Stimulated activated CD4-positive, alpha-beta T cell treated with anti-CD3 and anti-CD28 coated beads, Interleukin-1b, Interleukin-23, amount 100 ng/mL, for 24 hours (primary cell): ENCODE measurements around the gene LIMA1.
"Not testable (repeated sequence)": the region's sequence is repeated elsewhere in the genome, so short reads cannot be mapped to it uniquely, and the experiment has no call there.

Experiments used
- DNase-seq, 4 experiments: peaks; one replicate each; pipeline ENCODE4 v3.0.0-alpha.2; 2020; ENCODE audit warnings: low read depth in 4 of 4, low spot score in 1 of 4

Gene LIMA1

DNA sequence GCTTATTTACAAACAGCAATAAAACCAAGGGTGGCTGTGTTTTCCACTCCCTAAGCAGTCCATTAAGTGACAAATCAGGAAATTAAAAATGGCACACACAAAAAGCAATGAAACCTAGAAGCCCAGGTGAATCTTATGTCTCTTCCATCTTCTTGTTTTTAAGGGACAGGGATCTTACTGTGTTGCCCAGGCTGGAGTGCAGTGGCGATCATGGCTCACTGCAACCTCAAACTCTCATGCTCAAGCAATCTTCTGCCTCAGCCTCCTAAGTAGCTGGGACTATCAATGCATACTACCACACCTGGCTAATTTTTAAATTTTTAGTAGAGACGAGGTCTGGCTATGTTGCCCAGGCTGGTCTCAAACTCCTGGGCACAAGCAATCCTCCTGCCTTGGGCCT is 63.8 kb downstream of the LIMA1 start:
- DNase-seq: no peak

DNA sequence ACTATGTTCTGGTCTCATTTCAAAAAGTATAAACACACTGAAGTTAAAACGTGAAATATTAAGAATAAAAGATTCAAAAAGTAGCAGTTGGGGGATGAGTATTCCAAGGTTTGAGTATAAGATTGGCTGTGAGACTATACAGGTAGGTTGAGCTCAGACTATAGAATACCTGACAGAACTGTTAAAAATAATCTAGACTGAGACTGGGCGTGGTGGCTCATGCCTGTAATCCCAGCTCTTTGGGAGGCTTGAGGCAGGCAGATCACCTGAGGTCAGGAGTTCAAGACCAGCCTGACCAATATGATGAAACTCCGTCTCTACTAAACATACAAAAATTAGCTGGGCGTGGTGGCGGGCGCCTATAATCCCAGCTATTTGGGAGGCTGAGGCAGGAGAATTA is 64.3 kb downstream of the LIMA1 start:
- not testable (repeated sequence) for DNase-seq

DNA sequence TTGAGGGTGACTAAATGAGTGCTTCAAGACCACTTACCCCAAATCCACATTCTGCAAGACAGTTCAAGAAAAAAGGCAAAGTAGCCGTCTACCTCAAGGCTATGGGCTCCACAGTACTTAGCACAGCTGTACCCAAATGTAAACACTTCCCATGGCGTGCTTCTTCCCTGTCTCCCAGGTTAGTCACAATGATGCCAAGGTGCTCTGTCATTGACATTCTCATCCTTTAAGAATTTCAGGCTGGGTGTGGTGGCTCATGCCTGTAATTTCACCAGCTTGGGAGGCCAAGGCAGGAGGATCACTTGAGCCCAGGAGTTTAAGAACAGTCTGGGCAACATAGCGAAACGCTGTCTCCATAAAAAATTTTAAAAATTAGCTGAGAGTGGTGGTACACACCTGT is 64.9 kb downstream of the LIMA1 start:
- no peak for DNase-seq

DNA sequence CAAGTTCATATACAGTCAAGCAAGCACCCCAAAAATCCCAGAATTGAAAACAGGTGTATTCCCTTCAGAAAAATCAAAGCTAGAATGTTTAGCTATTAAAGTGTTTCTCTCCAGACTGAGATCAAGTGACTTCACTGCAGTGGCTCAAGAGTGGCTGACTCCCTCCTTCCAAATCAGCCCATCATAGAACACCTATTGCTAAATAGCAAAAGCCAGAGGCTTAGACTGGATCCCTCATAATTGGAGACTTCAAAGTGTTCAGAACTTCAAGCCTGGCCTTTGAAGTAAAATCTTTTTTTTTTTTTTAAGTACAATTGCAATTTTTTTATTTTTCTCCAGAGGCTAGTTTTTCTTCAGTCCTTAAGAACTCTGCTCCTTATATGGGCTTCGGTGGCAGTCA is 66.1 kb downstream of the LIMA1 start:
- no peak for DNase-seq

GRCh38 chr12:50215033-50215432 is 68.3 kb downstream of the LIMA1 start:
- DNase-seq: no peak

GRCh38 chr12:50214018-50214417 is 69.3 kb downstream of the LIMA1 start:
- no peak for DNase-seq

DNA sequence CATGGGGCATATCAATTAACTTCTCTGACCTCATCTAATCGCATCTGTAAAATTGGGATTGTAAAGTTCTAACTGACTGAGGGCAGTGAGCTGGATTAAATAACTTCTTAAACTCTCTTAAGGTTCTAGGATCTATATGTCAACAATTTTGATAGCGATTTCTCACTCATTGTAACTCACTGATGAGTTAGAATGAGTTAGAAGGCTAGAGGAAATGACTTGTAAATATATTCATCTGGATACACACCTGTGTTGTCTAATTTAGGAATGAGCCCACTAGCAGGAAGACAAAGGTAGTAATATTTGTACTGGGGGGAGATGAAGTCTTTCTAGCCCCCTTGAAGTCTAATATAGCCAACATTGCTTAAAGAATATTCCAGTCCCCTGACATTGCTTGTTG is 69.9 kb downstream of the LIMA1 start:
- no peak for DNase-seq

- no peak for DNase-seq
These were observed 71.3 kb downstream of the LIMA1 start for GRCh38 chr12:50212071-50212467.

- DNase-seq: no peak
These were observed 71.8 kb downstream of the LIMA1 start for GRCh38 chr12:50211392-50212070.

- DNase-seq: no peak
These were observed 75.9 kb downstream of the LIMA1 start for GRCh38 chr12:50207424-50207823.

- DNase-seq: no peak
These were observed 77.7 kb downstream of the LIMA1 start for GRCh38 chr12:50205648-50206047.

GRCh38 chr12:50203691-50204090 is 79.6 kb downstream of the LIMA1 start:
- DNase-seq: no peak

DNA sequence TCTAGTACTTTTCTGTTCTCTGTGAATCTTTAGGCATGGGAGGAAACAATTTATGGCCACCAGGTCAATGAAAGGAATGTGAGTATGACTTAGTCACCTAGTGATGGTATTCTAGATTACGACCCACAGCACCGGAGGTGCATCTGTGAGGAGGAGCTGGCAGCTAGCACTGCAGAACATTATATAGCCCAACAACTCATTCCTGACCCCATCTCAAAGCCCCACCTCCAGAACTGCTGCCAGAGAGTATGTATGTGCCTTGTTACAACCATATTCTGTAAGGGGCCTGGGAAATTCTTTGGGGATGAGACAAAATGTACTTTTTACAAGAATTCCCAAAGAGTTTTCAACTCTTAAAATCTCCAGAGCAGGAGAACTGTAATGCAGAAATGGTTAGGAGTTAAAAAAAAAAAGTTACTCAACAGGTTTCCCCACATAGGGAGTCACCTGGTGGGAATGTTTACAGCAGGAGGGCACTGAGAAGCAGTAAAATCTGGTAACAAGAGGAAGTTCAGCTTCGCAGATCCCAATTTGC is 81.3 kb downstream of the LIMA1 start:
- no peak for DNase-seq

DNA sequence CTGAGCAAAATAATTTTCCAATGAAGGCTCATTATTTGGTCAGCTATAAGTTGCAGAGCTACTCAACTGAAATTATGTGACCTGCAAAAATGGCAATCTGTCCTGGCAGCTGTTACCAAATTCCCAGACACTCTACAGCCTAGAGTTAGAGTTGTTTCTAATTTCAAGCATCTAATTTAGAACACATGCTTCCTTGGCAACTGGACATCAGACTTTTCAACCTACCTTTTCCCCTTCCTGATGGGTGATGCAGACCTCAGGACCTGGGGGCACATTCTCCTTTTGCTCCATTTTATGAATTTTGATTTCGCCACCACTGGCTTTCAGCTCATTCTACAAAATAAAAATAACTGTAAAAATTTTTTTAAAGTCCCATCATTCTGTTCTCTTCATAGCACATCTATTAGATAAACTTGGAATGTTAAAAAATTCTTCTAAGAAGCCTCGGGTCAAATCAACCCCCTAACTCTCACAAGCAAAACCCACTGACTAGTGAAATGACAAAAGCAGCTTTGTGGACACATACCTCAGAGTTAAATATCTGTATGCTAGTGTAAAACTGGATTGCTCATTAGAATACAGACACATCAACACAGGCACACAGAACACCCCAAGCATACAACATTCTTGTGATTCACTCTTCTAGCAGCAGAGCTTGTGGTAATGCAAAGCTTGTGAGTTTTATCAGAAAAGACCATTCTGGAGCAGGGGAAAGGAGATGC is 82.6 kb downstream of the LIMA1 start:
- no peak for DNase-seq

DNA sequence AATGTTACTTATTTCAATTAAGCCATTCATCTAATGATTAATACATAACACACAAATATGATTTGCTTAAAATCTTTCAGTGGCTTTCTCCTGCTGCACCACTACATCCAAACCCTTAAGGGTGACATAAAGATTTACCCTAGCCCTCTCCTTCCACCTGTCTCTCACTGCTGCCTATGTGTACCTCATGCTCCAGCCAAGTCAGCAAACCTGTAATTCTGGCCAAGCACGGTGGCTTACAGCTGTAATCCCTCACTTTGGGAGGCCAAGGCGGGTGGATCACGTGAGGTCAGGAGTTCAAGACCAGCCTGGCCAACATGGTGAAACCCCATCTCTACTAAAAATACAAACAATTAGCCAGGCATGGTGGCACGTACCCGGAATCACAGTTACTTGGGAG is 84.5 kb downstream of the LIMA1 start:
- no peak for DNase-seq

DNA sequence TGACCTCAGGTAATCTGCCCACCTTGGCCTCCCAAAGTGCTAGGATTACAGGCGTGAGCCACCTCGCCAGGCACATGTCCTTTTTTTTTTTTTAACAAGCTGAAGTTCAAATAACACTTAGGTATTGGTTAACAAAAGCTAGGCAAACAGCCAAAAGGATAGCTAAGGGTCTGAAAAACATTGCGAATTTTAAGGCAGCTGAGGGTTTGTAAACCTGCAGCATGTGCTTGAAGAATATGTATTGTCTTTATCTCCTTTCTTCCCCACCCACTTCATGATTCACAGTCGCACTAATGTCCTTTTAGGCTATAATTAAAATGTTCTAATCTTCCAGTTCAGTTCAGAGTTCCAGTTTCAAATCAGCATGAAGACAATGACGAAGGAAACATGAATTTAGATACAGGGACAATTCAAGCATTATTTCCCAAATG is 86.0 kb downstream of the LIMA1 start:
- no peak for DNase-seq

- no peak for DNase-seq
These were observed 86.8 kb downstream of the LIMA1 start for GRCh38 chr12:50196537-50196936.

- DNase-seq: no peak
These were observed 87.5 kb downstream of the LIMA1 start for GRCh38 chr12:50195832-50196231.

GRCh38 chr12:50192908-50193307 is 90.4 kb downstream of the LIMA1 start:
- DNase-seq: no peak

- no peak for DNase-seq
These were observed 91.1 kb downstream of the LIMA1 start for GRCh38 chr12:50192236-50192635.

GRCh38 chr12:50190859-50191258 is 92.5 kb downstream of the LIMA1 start:
- no peak for DNase-seq

- DNase-seq: peak in 1 of 4 experiments; percentile 12
These were observed 94.3 kb downstream of the LIMA1 start for GRCh38 chr12:50188875-50189575.
